H9 (cell line): Measurements from ENCODE around the gene COMMD1. TPM values are rescaled to one million over a fixed set of nuclear protein-coding genes. Genes with fewer than 3 reads are reported as not detected.

Experiments
- DNase-seq: peaks from one replicate; pipeline ENCODE4 v3.0.0-alpha.2; 2017
- H2AFZ ChIP-seq: one replicate; pipeline ENCODE4 v1.6.1; 2013; ENCODE audit warnings: mild to moderate bottlenecking, low read length, control low read depth, moderate library complexity
- H2AK5ac ChIP-seq: 2 replicates; pipeline ENCODE4 v1.6.1; 2013; ENCODE audit warnings: low read length, control low read depth, mixed read lengths; ENCODE audit not compliant: insufficient read length
- H2BK120ac ChIP-seq: one replicate; pipeline ENCODE4 v1.6.1; 2013; ENCODE audit warnings: low read depth, mild to moderate bottlenecking, low read length, control low read depth, inconsistent platforms; ENCODE audit not compliant: poor library complexity, severe bottlenecking
- H2BK12ac ChIP-seq: 2 replicates; pipeline ENCODE4 v1.6.1; 2013; ENCODE audit warnings: low read length, control low read depth, mixed read lengths, low read depth; ENCODE audit not compliant: insufficient read length
- H2BK15ac ChIP-seq: 2 replicates; pipeline ENCODE4 v1.6.1; 2013; ENCODE audit warnings: low read depth, low read length, control low read depth
- H2BK20ac ChIP-seq: one replicate; pipeline ENCODE4 v1.6.1; 2013; ENCODE audit warnings: low read depth, mild to moderate bottlenecking, low read length, control low read depth, inconsistent platforms; ENCODE audit not compliant: poor library complexity, severe bottlenecking
- H2BK5ac ChIP-seq: 2 replicates; pipeline ENCODE4 v1.6.1; 2013; ENCODE audit warnings: low read length, control low read depth, mixed read lengths; ENCODE audit not compliant: insufficient read length
- H3K14ac ChIP-seq: 2 replicates; pipeline ENCODE4 v1.6.1; 2013; ENCODE audit warnings: low read length, control low read depth; ENCODE audit not compliant: insufficient read depth
- H3K18ac ChIP-seq: 2 replicates; pipeline ENCODE4 v1.6.1; 2013; ENCODE audit warnings: low read depth, mild to moderate bottlenecking, mixed read lengths, low read length, control low read depth; ENCODE audit not compliant: insufficient read length
- H3K23ac ChIP-seq: 2 replicates; pipeline ENCODE4 v1.6.1; 2013; ENCODE audit warnings: low read length, control low read depth, mixed read lengths, low read depth; ENCODE audit not compliant: insufficient read length
- H3K23me2 ChIP-seq: 2 replicates; pipeline ENCODE4 v1.6.1; 2013; ENCODE audit warnings: low read depth, mild to moderate bottlenecking, mixed read lengths, low read length, control low read depth; ENCODE audit not compliant: insufficient read length, poor library complexity, severe bottlenecking
- H3K27ac ChIP-seq: 2 replicates; pipeline ENCODE4 v1.5.1; 2013; ENCODE audit warnings: low read length, control low read depth, mixed read lengths, low read depth; ENCODE audit not compliant: insufficient read length
- H3K27me3 ChIP-seq: 2 replicates; pipeline ENCODE4 v1.6.1; 2013; ENCODE audit warnings: low read length, control low read depth, inconsistent platforms; ENCODE audit not compliant: insufficient read depth
- H3K4ac ChIP-seq: 2 replicates; pipeline ENCODE4 v1.6.1; 2013; ENCODE audit warnings: low read depth, mild to moderate bottlenecking, control low read depth, inconsistent platforms, low read length, moderate library complexity
- H3K4me1 ChIP-seq: 2 replicates; pipeline ENCODE4 v1.6.1; 2013; ENCODE audit warnings: low read length, control low read depth, inconsistent platforms; ENCODE audit not compliant: insufficient read depth
- H3K4me2 ChIP-seq: 2 replicates; pipeline ENCODE4 v1.6.1; 2013; ENCODE audit warnings: low read length, control low read depth, mixed read lengths; ENCODE audit not compliant: insufficient read length, insufficient read depth
- H3K56ac ChIP-seq: 2 replicates; pipeline ENCODE4 v1.6.1; 2013; ENCODE audit warnings: low read depth, mild to moderate bottlenecking, mixed read lengths, low read length, control low read depth; ENCODE audit not compliant: insufficient read length
- H3K79me1 ChIP-seq: 2 replicates; pipeline ENCODE4 v1.6.1; 2013; ENCODE audit warnings: low read depth, mild to moderate bottlenecking, moderate library complexity, low read length, control low read depth, inconsistent platforms; ENCODE audit not compliant: insufficient read depth, poor library complexity, severe bottlenecking
- H3K79me2 ChIP-seq: 2 replicates; pipeline ENCODE4 v1.6.1; 2013; ENCODE audit warnings: low read length, control low read depth, inconsistent platforms; ENCODE audit not compliant: insufficient read depth
- H3K9ac ChIP-seq: 2 replicates; pipeline ENCODE4 v1.6.1; 2013; ENCODE audit warnings: low read length, control low read depth, mixed read lengths; ENCODE audit not compliant: insufficient read length; ENCODE audit errors: extremely low read depth
- H3K9me3 ChIP-seq: one replicate; pipeline ENCODE4 v1.6.1; 2013; ENCODE audit warnings: low read depth, low read length, inconsistent platforms; ENCODE audit not compliant: control insufficient read depth
- H3T11ph ChIP-seq: one replicate; pipeline ENCODE4 v1.6.1; 2013; ENCODE audit warnings: mild to moderate bottlenecking, low read length, control low read depth, inconsistent platforms
- H4K20me1 ChIP-seq: one replicate; pipeline ENCODE4 v1.6.1; 2013; ENCODE audit not compliant: control insufficient read depth, insufficient read length, insufficient read depth
- H4K5ac ChIP-seq: 2 replicates; pipeline ENCODE4 v1.6.1; 2013; ENCODE audit warnings: low read depth, mild to moderate bottlenecking, mixed read lengths, low read length, control low read depth; ENCODE audit not compliant: insufficient read length
- H4K8ac ChIP-seq: replicated peaks from 2 replicates; pipeline ENCODE4 v1.6.1; 2013; ENCODE audit warnings: low read length, control low read depth, mixed read lengths, low read depth; ENCODE audit not compliant: insufficient read length
- H4K91ac ChIP-seq: 2 replicates; pipeline ENCODE4 v1.6.1; 2013; ENCODE audit warnings: low read depth, mild to moderate bottlenecking, moderate library complexity, mixed read lengths, low read length, control low read depth; ENCODE audit not compliant: insufficient read length
- H3K27ac Mint-ChIP-seq, 3 experiments: 2 replicates in 2 of 3; 3 replicates in 1 of 3; pipeline ENCODE4 v1.8.0; 2020 to 2021; ENCODE audit warnings: mixed read lengths in 3 of 3, mild to moderate bottlenecking in 1 of 3, moderate library complexity in 1 of 3
- H3K27me3 Mint-ChIP-seq: 2 replicates; pipeline ENCODE4 v1.8.0; 2021; ENCODE audit warnings: low read depth, mild to moderate bottlenecking, moderate library complexity, mixed read lengths
- H3K36me3 Mint-ChIP-seq, 3 experiments: 2 replicates in 2 of 3; 3 replicates in 1 of 3; pipeline ENCODE4 v1.8.0; 2020 to 2021; ENCODE audit warnings: low read depth in 3 of 3, mixed read lengths in 3 of 3; ENCODE audit not compliant: insufficient read depth in 1 of 3
- H3K4me1 Mint-ChIP-seq, 2 experiments: 2 replicates each; pipeline ENCODE4 v1.8.0; 2020; ENCODE audit warnings: mixed read lengths in 2 of 2
- H3K4me3 Mint-ChIP-seq, 2 experiments: 2 replicates in 1 of 2; 3 replicates in 1 of 2; pipeline ENCODE4 v1.8.0; 2020 to 2021; ENCODE audit warnings: mild to moderate bottlenecking in 2 of 2, mixed read lengths in 2 of 2, moderate library complexity in 1 of 2
- H3K9me3 Mint-ChIP-seq, 2 experiments: 2 replicates in 1 of 2; 3 replicates in 1 of 2; pipeline ENCODE4 v1.8.0; 2020; ENCODE audit warnings: mild to moderate bottlenecking in 2 of 2, mixed read lengths in 2 of 2, moderate library complexity in 1 of 2
- WGBS: extraction: QIAGEN DNeasy Blood & Tissue Kit; methylation state at CpG from one replicate; pipeline ENCODE4 v1.1.7; 2013; ENCODE audit warnings: missing lambda C conversion rate, low lambda C conversion rate, mixed read lengths; ENCODE audit not compliant: insufficient read length; ENCODE audit errors: extremely low coverage; 5-methylcytosine and 5-hydroxymethylcytosine counted together
- total RNA-seq: library from RNA; stranded (reverse); gene quantifications from 2 replicates; pipeline ENCODE4 v1.2.1, GENCODE V29; 2021
- TF ChIP-seq, protein P1 (sequence below): fragments of 200-600 bp; sonication (generic); conservative IDR thresholded peaks from 3 replicates; pipeline ENCODE4 v1.8.0; 2021; ENCODE audit warnings: antibody characterized with exemption, mild to moderate bottlenecking

Gene COMMD1
- total RNA-seq, 1 experiment from 2014 or later = 31.5 TPM

DNA sequence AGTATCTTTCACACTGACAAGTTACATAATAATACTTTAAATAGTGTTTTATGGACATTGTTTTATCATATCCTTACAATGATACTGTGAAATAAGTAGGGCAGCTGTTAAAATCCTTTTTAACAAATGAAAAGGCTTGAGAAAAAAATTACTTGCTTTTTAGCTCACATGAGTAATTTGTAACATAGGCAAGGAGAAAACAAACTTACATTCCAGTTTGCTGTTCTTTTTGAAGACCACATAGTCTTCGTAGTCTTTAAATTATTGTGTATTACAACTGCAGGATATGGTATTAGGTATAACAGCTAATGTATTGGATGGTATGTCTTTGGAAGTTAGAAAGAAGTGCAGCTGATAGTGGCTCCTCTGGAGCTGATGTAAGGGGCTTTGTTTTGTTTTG, 130.8 kb downstream of the COMMD1 start:
- Histone ChIP-seq H4K5ac (no peak overlapping the region), H4K91ac (no peak overlapping the region), H2AFZ (no peak overlapping the region), H2BK120ac (no peak overlapping the region), H3K23ac (no peak overlapping the region), H2BK12ac (no peak overlapping the region), H3K4me2 (no peak overlapping the region), H3K79me2 (no peaks in the 10 kb centered on the region), H3K4me1 (no peaks in the 10 kb centered on the region), H3K9me3 (no peaks in the 10 kb centered on the region), H3K56ac (no peak overlapping the region), H3K23me2 (no peaks in the 10 kb centered on the region), H3K18ac (no peak overlapping the region), H3K4ac (no peak overlapping the region), H4K20me1 (no peaks in the 10 kb centered on the region), H2AK5ac (no peak overlapping the region), H3K14ac (no peak overlapping the region), H3K27me3 (no peaks in the 10 kb centered on the region), H3K79me1 (no peaks in the 10 kb centered on the region), H3K9ac (no peak overlapping the region), H2BK20ac (no peak overlapping the region), H2BK15ac (no peak overlapping the region), H4K8ac (no peak overlapping the region), H2BK5ac (no peak overlapping the region), H3K27ac (no peak overlapping the region), H3T11ph (no peak overlapping the region)
- no peaks in the 10 kb centered on the region; a peak in 1 of 7 replicates for H3K36me3 Mint-ChIP-seq
- TF ChIP-seq, protein P1, sequence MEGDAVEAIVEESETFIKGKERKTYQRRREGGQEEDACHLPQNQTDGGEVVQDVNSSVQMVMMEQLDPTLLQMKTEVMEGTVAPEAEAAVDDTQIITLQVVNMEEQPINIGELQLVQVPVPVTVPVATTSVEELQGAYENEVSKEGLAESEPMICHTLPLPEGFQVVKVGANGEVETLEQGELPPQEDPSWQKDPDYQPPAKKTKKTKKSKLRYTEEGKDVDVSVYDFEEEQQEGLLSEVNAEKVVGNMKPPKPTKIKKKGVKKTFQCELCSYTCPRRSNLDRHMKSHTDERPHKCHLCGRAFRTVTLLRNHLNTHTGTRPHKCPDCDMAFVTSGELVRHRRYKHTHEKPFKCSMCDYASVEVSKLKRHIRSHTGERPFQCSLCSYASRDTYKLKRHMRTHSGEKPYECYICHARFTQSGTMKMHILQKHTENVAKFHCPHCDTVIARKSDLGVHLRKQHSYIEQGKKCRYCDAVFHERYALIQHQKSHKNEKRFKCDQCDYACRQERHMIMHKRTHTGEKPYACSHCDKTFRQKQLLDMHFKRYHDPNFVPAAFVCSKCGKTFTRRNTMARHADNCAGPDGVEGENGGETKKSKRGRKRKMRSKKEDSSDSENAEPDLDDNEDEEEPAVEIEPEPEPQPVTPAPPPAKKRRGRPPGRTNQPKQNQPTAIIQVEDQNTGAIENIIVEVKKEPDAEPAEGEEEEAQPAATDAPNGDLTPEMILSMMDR = no peak
- H3K27ac Mint-ChIP-seq = no peak overlapping the region
- no peaks in the 10 kb centered on the region; a peak in 1 of 5 replicates for H3K9me3 Mint-ChIP-seq
- DNase-seq = no peak
- no CpG with 5 or more reads among the region's 1 CpG for WGBS
- no peaks in the 10 kb centered on the region for H3K27me3 Mint-ChIP-seq
- H3K4me1 Mint-ChIP-seq = peaks cover 18 to 19% of the 10 kb centered on the region in 2 experiments
- no peak overlapping the region for H3K4me3 Mint-ChIP-seq
